ENCODE measurements around the gene CALHM5.
A peak's percentile ranks its signal among the peaks of the same experiment; 100 is the strongest.
"Not testable (repeated sequence)": the region's sequence is repeated elsewhere in the genome, so short reads cannot be mapped to it uniquely, and the experiment has no call there.

The CALHM5 gene, protein sequence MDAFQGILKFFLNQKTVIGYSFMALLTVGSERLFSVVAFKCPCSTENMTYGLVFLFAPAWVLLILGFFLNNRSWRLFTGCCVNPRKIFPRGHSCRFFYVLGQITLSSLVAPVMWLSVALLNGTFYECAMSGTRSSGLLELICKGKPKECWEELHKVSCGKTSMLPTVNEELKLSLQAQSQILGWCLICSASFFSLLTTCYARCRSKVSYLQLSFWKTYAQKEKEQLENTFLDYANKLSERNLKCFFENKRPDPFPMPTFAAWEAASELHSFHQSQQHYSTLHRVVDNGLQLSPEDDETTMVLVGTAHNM

DNA sequence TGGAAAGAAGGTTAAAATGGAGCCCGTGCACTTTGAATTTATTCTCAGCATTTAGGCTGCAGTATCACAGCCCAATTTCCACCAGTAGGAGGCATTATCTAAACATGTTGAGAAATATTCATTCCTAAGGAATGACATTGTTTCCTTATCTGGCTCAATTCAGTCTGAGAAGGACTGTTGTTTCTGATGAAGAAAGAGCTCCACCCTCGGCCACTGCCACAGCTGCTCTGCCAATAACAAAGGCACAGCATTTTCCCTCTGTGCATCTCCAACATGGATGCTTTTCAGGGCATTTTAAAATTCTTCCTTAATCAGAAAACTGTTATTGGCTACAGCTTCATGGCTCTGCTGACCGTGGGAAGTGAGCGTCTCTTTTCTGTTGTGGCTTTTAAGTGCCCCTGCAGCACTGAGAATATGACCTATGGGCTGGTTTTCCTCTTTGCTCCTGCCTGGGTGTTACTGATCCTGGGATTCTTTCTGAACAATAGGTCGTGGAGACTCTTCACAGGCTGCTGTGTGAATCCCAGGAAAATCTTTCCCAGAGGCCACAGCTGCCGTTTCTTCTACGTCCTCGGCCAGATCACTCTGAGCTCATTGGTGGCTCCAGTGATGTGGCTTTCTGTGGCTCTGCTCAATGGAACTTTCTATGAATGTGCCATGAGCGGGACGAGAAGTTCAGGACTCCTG lies at the start of gene CALHM5:
Gene CALHM5, plus strand, starts transcription at position 216 of the 687 bp plus-strand sequence. Its CDS starts 58 bp downstream, at position 274.
- DNase-seq (ENCODE audit: low read depth): peak; percentile 67

DNA sequence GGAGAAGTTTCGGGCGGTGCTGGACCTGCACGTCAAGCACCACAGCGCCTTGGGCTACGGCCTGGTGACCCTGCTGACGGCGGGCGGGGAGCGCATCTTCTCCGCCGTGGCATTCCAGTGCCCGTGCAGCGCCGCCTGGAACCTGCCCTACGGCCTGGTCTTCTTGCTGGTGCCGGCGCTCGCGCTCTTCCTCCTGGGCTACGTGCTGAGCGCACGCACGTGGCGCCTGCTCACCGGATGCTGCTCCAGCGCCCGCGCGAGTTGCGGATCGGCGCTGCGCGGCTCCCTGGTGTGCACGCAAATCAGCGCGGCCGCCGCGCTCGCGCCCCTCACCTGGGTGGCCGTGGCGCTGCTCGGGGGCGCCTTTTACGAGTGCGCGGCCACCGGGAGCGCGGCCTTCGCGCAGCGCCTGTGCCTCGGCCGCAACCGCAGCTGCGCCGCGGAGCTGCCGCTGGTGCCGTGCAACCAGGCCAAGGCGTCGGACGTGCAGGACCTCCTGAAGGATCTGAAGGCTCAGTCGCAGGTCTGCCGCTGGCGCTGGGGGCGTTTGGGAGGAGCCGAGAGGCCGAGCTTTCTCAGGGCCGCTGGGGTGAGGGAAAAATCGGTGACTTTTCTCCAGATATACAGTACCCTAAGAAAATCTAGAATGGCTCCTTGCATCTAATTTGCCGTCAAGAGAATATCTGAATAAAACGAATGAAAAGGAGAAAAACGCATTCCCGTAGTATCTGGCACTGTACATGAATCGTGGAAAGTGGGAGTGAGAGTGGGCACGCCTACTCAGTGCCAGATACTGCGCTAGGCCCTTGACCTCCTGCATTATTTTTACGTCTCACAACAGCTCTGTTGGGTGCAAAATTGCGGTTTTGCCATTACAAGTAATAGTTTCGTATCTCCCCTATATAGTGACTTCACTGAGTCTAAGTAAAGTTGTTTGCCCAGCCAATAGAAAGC lies 49.2 kb upstream of the CALHM5 start:
- DNase-seq (ENCODE audit: low read depth): no peak

DNA sequence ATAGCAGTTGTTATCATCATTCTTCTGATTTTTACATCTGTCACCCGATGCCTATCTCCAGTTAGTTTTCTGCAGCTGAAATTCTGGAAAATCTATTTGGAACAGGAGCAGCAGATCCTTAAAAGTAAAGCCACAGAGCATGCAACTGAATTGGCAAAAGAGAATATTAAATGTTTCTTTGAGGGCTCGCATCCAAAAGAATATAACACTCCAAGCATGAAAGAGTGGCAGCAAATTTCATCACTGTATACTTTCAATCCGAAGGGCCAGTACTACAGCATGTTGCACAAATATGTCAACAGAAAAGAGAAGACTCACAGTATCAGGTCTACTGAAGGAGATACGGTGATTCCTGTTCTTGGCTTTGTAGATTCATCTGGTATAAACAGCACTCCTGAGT lies 48.1 kb upstream of the CALHM5 start:
- no peak for DNase-seq (ENCODE audit: low read depth)

DNA sequence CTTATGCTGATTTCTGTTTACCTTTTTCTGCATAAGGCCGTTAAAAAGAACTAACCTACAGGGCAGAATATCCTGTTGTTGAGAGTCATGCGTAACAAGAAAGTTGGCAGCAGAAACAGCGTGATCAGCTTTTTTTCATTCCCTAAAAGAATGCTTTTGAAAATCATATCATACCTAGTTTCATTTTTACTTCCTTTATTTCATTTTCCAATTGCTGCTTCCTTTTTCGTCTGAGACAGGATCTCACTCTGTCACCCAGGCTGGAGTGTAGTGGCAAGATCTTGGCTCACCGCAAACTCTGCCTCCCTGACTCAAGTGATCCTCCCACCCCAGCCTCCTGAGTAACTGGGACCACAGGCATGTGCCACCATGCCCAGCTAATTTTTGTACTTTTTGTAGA lies 46.2 kb upstream of the CALHM5 start:
- DNase-seq (ENCODE audit: low read depth): no peak

DNA sequence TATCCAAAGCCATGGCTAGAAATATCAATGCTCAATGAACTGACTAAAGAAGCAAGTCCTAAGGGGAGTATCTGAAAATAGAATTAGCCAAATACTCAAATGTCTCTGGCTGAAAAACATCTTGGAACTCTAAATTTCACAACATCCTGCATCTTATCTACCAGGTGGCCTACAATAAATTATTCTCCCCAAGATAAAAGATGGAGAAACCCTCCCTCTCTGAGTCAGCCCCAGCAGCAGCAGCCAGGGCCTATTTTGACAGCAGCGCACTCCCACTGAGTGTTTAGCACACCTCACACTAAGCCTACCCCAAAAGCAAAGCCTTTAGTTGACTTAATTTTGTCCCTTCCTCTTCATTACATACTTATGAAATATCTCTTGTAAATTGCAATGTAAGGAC lies 44.3 kb upstream of the CALHM5 start:
- no peak for DNase-seq (ENCODE audit: low read depth)

DNA sequence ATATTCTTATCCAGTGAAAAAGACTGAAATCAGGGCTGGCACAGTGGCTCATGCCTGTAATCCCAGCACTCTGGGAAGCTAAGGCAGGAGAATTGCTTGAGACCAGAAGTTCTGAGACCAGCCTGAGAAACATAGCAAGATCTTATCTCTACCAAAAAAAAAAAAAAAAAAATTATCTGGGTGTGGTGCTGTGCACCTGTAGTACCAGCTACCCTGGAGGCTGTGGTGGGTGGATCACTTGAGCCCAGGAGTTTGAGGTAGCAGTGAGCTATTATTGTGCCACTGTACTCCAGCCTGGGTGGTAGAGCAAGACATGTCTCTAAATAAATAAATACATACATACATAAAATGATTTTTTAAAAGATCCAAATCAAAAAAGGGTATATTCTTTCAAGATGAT lies 43.9 kb upstream of the CALHM5 start:
- DNase-seq (ENCODE audit: low read depth): no peak

DNA sequence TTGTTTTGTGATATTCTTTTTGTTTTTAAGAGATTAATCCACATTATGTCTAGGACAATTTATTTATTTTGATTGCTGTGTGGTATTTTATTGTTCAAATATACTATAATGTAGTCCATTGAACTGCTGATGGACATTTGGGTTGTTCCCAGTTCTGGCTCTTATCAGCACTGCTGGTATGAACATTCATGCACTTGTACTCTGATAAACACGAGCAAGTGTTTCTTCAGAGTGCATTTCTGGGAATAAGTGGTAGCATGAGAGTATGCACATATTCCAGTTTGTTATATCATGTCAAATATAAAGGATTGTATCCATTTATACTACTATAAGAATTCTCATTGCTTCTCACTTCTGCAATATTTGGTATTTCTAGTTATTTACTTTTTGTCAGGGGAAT lies 43.1 kb upstream of the CALHM5 start:
- no peak for DNase-seq (ENCODE audit: low read depth)

DNA sequence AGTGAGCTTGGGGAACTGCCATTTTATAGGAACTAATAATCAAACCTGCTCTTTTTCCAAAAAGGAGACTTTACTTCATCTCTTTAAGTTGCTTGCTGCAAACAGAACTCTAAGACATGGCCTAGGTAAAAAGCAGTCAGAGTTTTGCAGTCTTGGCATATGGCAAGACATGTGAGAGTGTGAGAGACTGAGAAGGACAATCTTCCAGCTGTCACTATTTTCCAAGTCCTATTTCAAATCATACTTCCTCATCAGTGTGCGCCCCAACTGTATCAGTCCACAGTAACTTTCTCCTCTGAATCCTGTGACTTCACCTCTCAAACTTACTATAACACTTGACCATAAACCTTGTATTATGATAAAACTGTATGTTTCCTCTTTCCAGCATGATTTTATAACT lies 39.9 kb upstream of the CALHM5 start:
- no peak for DNase-seq (ENCODE audit: low read depth)

DNA sequence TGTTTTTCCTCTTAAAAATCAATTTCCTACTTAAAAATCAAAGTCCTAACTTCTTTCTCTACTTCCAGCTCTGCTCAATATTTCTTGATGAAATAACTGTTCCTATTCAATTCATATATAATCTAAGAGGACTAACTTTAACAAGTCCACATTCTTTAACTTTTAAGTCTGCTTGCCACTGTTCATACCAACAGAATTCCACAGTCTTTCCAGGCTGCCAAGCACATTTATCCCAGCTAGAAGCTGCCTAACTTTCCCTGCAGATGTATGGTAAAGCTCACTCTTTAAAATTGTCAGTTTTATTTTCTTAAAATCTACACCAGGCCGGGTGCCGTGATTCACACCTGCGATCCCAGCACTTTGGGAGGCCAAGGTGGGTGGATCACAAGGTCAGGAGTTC lies 38.7 kb upstream of the CALHM5 start:
- no peak for DNase-seq (ENCODE audit: low read depth)

DNA sequence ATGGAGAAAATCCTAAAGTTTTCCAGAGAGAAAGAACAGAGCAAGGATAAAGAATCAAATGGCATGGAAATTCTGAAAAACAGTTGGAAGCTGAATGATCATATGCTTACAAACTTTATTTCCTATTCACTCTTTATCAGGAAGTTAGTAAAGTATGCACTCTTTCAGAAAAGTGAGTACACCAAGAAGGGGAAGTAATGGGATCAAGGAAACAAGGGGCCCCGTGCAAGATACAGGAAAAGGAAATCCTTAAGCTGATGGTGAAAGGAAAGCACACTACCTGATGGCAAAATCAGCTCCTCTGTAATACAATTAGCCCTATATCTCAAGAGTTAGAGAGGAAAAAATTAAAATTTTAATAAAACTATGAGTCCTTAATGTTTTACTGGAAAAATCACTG lies 36.3 kb upstream of the CALHM5 start:
- DNase-seq (ENCODE audit: low read depth): no peak

DNA sequence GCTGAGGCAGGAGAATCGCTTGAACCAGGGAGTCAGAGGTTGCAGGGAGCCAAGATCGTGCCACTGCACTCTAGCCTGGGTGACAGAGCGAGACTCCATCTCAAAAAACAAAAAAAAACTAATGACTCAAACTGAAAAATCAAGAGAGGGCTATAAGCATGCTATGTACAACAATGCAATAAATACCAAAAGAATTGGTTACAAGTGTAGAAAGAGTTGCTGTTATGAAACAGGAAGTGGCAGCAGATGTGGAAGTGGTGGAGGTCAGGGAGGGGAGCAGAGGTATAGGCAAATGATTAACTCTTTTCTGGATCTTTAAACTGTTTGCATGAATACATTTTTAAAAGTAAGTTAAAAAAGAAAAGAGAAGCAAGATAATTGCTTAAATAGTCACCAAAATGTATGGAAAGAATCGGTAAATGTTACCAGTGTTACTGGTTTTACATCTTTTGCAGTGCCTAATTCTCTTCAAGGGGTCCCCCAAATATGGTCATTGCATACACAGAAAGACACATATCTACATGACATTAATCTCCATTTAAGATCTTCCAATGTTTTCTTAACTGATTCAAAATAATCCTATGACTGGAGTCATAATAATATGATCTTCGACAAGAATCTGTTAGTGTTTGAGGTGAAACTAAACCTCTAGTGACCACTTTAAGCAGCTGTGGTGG lies 35.3 kb upstream of the CALHM5 start:
- DNase-seq (ENCODE audit: low read depth): no peak

DNA sequence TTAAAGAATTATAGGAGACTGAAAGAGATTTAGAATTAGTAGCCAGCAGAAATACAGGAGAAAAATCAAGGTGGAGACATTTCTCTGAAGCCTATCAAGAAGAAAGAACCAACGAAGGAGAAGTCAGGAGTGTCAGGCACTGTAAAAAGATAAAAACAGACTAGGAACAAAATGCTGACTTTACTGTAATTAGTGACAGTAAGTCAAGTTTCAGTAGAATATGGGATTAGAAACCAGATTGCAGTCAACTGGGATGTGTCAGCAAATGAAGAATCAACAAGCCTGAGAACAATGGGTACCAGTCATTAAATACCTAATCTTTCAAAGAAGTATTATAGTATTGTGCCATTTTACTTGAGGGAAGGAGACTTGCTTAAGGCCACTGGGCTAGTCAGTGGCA lies 28.7 kb upstream of the CALHM5 start:
- no peak for DNase-seq (ENCODE audit: low read depth)

DNA sequence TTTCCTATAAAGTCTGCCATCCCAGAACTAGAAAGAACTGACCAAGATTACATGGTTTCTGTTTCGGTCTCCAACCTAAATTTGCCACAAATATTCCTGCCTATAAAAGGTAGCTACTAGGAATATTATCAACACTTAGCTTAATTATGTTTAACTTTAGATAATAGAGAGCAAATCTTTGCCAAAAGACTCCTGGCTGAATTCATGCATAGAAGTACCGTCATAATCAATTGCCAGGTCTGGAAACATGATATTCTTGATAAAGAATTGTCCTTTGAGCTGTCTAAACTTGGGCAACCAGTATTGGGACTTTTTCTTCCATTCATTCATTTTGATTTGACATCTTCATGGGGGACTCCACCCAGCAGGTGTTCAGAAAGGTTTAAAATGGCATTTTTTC lies 27.8 kb upstream of the CALHM5 start:
- DNase-seq (ENCODE audit: low read depth): no peak

DNA sequence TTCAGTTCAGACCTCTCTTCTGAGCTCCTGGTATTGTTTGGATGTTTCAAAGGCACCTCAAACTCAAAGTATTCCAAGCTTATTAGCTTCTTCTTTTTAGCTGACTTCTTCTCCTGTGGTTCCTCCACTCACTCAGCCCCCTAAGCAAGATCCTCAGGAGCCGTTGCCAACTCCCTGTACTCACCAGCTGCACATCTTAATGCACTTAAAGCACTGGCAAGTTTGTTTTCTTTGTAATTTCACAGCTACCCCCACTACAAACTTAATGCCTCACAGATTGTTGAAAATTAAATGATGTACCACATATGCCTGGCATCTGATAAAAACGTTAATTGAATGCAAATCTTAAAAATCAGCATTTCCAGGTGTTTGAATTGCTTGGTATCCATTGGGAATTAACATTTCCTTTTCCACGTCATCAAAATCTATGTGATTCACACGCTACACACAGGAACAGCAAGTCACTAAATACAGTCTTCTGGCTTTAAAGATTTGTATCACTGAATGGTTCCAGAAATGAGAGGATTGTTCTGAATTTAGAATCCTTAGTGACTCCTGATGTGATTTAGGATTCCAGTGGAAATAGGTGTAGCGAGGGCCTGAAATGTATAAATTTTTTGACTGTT lies 25.8 kb upstream of the CALHM5 start:
- no peak for DNase-seq (ENCODE audit: low read depth)

DNA sequence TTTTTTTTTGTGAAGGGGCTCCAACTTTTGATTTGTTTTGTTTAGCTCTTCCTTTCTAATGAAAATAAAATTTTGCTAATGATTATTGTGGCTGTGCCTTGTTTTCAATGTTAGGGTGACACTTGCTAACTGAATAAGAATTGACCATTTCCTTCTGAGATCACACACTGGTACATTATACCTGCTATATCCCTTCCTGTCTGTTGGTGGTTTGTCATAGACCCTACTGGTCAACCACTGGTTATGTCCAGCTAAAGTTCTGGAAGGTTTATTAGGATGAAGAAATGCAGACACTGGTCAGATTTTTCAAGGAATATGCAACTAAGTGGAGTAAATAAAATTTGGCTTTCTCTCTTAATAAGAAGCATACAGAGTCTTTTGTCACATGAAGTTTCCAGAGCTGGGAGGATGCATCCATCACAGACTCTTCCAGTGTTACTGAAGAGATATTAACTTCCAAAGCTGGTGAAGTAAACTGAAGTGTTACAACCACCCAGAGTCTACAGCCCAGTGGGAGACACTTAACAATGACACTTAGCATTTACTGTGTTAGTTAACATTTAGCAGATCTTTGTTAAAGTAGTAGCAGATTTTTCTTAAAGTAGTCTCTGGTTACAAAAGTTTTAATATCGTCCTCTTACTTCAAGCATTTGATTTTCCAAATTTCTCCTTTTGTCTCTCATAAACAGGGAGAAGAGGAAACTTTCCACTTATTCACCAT lies 19.7 kb upstream of the CALHM5 start:
- DNase-seq (ENCODE audit: low read depth): no peak

DNA sequence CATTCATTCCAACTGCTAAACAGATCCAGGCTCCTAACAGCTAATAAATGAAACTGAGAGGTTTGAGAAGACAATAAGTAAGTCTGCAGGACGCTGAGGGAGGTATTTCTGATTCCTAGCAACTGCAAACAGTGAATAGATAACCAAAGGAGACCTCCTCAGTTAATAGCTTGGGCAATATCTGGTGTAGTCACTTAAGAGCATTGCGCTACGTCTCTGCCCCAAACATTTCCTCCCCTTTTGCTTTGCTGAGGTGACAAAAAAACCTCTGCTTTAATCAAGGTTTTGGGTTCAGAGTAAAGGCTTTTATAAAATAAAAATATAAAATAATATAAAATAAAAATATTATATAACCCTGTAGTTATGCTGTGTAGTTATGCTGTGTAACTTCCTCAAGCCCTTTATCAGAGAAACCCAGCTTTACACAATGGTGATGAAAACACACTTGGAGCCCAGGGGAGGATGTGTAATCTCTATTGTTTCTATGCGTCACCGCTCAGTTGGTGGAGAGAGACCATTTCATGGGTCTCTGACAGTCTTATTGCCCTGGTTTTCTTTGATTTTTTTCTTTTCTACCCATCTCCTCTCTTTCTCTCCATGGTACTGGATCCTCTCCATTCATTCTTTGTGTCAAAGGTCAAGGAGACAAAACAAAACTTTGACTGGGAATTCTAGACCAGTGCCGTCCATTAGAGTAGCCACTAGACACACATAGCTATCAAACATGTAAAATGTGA lies 18.9 kb upstream of the CALHM5 start:
- DNase-seq (ENCODE audit: low read depth): no peak

DNA sequence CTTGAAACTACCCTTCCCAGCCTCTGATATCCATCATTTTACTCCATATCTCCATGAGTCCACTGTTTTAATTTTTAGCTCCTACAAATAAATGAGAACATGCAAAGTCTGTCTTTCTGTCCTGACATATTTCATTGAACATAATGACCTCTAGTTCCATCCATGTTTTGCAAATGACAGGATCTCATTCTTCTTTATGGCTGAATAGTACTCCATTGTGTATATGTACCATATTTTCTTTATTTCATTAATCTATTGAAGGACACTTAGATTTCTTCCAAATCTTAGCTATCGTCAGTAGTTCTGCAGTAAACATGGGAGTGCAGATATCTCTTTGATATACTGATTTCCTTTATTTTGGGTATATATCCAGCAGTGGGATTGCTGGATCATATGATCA lies 16.3 kb upstream of the CALHM5 start:
- not testable (repeated sequence) for DNase-seq (ENCODE audit: low read depth)

DNA sequence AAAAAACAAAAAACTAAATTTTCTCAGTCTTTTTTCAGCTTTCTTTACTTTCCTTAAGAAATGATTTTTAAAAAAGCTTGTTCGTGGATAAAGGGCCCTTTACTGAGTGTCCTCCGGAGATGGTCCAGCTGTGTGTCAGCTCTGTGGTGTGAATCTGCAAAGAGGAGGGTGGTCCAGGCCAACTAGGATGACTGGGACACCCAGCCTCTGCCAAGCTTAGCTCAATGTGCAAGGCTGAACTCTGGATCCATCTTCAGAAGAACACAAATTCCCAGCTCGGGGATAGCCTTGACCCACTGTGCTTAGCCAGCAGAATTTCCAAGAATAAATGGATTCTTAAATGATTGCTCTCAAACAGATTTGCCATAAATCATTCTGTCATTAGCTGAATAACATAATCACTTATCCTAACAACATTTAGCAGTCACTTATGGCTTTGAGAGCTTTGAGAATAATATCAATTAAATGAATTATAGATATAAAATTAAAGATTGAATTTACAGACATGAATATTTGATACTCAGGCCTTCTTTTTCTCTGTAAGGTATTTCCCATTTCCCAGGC lies 14.2 kb upstream of the CALHM5 start:
- no peak for DNase-seq (ENCODE audit: low read depth)

DNA sequence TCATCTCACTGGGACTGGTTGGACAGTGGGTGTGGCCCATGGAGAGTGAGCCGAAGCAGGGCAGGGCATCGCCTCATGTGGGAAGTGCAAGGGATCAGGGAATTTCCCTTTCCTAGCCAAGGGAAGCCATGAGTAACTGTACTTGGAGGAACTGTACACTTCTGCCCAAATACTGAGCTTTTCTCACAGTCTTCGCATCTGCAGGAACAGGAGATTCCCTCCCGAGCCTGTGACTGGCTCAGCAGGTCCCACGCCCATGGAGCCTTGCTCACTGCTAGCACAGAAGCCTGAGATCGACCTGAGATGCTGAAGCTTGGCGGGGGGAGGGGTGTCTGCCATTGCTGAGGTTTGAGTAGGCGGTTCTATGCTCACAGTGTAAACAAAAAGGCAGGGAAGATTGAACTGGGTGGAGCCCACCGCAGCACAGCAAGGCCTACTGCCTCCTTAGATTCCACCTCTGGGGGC lies 10.4 kb upstream of the CALHM5 start:
- no peak for DNase-seq (ENCODE audit: low read depth)

DNA sequence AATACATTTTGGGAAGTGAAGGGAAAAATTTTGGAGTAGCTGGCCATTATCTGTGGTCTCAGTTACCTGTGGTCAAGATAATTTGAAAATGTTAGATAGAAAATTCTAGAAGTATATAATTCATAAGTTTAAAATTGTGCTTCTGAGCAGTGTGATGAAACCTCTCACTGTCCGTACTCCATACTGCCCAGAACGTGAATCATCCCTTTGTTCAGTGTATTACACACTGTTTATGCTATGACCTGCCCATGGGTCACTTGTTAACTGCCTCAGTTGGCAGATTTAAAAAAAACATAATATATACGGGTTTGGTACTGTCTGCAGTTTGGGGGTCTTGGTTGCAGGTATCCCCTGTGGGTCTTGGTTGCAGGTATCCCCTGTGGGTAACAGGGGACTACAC lies 4.1 kb upstream of the CALHM5 start:
- DNase-seq (ENCODE audit: low read depth): peak; percentile 27
